ES-I3 (cell line): ENCODE data around the gene SERPINE1.
A peak's percentile ranks its signal among the peaks of the same experiment; 100 is the strongest.

Experiments
- H3K36me3 ChIP-seq: 2 replicates; pipeline ENCODE4 v1.6.1; 2013; ENCODE audit warnings: mild to moderate bottlenecking, low read length, control low read depth, moderate library complexity; ENCODE audit not compliant: insufficient read depth
- H3K4me1 ChIP-seq: 2 replicates; pipeline ENCODE4 v1.6.1; 2013; ENCODE audit warnings: mild to moderate bottlenecking, control low read depth, low read length; ENCODE audit not compliant: insufficient read depth
- H3K9ac ChIP-seq: 2 replicates; pipeline ENCODE4 v1.6.1; 2013; ENCODE audit warnings: low read depth, mild to moderate bottlenecking, low read length, moderate library complexity
- H3K9me3 ChIP-seq: 2 replicates; pipeline ENCODE4 v1.6.1; 2013; ENCODE audit warnings: mild to moderate bottlenecking, low read length, moderate library complexity; ENCODE audit not compliant: control insufficient read depth, insufficient read depth

SERPINE1 gene

DNA sequence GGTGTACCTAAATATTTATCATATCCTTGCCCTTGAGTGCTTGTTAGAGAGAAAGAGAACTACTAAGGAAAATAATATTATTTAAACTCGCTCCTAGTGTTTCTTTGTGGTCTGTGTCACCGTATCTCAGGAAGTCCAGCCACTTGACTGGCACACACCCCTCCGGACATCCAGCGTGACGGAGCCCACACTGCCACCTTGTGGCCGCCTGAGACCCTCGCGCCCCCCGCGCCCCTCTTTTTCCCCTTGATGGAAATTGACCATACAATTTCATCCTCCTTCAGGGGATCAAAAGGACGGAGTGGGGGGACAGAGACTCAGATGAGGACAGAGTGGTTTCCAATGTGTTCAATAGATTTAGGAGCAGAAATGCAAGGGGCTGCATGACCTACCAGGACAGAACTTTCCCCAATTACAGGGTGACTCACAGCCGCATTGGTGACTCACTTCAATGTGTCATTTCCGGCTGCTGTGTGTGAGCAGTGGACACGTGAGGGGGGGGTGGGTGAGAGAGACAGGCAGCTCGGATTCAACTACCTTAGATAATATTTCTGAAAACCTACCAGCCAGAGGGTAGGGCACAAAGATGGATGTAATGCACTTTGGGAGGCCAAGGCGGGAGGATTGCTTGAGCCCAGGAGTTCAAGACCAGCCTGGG lies 11.4 kb downstream of the SERPINE1 start:
- Histone ChIP-seq H3K9me3 (no peaks in the 10 kb centered on the region), H3K9ac (peak overlapping the region; percentile 29; the same call in 1 of the 2 replicates), H3K4me1 (peaks cover 17% of the 10 kb centered on the region), H3K36me3 (peaks cover 18% of the 10 kb centered on the region)

DNA sequence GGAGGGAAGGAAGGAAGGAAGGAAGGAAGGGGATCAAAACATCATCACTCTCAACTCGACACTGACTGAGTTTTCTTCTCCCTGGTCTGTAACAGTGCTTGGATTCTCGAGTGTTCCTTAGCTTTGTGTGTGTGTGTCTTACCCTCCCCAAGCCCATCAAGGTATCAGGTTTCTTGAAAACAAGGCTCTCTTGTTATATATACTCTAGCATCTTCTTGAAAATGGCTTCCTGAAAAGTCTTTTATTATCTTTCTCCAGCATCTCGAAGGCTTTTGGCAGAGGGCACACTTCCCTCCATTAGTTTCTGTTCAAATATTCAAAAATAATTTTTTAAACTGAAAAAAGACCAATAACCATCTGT lies 13.4 kb downstream of the SERPINE1 start:
- Histone ChIP-seq H3K4me1 (peaks cover 17% of the 10 kb centered on the region), H3K9me3 (no peaks in the 10 kb centered on the region), H3K36me3 (peaks cover 4% of the 10 kb centered on the region; the same call in 1 of the 2 replicates), H3K9ac (no peak overlapping the region)

DNA sequence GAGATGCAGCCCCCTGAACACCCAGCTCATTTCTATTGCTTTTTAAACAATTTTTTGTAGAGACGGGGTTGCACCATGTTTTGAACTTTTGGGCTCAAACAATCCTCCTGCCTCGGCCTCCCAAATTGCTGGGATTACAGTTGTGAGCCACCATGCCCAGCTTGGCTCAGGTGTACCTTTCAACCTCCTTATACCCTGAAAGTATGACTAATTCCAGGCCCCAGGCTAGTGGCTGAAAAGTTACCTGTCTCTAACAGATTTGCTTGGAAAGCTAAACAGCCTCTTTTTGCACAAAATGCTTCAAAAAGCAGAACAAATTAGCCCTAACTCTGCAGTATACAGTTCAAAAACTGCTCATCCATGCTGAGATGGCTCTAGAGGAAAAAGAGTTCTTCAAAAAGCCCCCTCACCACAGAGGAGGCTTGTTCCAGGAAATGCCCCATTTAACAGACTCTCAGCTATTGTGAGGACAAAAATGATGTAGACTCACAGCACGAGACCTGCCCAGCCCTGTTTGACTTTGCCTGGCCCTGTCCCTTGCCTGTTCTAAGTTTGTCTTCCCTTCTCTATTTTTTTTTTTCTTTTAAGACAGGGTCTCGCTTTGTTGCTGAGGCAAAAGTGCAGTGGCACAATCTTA lies 14.0 kb downstream of the SERPINE1 start:
- H3K9ac ChIP-seq: no peak overlapping the region
- H3K9me3 ChIP-seq: no peaks in the 10 kb centered on the region
- no peaks in the 10 kb centered on the region for H3K36me3 ChIP-seq
- peaks cover 17% of the 10 kb centered on the region for H3K4me1 ChIP-seq

DNA sequence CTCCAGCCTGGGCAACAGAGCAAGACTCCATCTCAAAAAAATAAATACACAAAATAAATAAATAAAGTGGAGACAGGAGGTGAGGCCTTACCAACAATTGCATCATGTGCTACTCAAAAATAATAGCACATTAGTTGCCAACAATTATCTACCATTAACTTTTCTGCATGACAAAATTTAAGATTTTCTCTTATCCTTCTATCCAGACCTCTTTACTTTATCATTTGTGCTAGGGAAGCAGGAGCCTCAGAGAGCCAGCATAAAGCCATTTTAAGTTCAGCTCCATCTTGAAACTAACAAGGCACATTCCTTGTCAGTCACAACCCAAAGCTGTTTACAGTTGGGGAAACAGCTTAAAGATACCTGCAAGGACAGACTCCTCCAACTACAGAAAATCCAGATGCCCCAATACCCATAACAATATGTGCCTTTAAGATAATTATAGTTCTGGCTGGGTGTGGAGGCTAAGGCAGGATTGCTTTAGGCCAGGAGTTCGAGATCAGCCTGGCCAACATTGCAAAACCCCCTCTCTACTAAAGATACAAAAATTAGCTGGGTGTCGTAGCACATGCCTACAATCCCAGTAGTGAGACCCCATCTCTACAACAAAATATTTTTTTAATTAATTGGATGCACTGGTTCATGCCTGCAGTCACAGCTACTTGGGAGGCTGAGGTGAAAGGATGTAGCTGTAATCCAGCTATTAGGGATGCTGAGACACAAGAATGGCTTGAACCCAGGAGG lies 25.2 kb downstream of the SERPINE1 start:
- Histone ChIP-seq H3K9ac (no peak overlapping the region), H3K9me3 (no peaks in the 10 kb centered on the region), H3K4me1 (peaks cover 17% of the 10 kb centered on the region), H3K36me3 (no peaks in the 10 kb centered on the region)

DNA sequence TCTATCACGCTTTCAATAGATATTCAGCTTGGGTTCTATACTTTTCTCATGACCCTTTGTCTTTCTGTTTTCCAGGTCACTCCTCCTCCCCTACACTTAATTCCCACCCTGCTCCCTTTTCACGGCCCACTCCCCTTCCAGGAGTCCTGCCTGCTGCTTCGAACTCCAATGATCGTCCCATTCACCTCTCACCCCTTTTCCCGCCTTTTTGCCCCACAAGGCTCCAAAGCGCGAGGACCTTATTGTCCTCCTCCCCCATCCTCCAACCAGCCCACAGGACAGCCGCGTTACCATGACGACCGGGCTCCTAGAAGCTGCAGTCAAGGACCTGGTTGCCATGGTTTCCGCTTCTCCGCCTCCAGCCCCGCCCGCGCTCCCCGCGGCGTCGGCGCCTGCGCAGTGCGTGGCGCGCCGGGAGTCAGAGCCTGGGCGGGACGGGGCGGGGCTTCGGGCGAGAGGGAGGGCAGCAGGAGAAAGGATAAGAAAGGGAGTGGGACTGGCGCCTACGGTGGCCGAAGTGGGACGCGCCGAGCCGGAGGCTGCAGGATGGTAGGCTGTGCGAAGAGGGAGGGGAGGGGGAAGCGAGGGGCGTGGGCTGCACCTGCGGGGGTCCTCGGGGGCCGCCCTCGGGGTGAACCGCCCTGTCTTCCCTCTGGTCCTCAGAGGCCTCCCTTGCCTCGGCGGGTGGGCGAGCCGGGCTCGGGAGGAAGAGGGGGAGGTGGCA lies 27.2 kb downstream of the SERPINE1 start, which contains the start of gene AP1S1:
Gene AP1S1 (plus strand): TSS at position 508 of the 724 bp plus-strand sequence. CDS start 39 bp downstream, at position 547.
- Histone ChIP-seq H3K9ac (peak within 1 kb of the TSS; percentile 84), H3K9me3 (no peaks in the 10 kb centered on the region), H3K4me1 (peaks cover 25% of the 10 kb centered on the region), H3K36me3 (0 out of 2 replicates have a peak, but pooled peaks cover 4% of the 10 kb centered on the region)

DNA sequence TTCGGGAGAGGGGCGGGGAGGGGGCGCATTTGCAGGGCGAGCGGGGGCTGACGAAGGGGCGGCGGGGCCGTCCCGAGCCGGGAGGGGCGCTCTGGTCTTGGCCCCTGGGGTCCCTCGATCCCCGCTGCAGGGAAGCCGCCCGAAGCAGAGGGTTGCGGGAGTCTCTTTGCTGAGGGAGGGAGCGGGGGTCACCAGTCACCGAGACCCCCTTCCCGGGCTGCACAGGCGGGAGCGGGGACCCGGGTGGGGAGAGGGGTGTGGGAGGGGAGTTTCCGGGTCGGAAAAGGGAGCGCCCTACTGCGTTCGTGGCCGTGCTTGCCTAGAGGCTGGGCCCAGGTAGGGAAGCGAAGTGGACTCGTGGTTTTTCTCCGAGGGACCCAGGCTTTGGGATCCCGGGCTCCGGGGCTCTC lies 27.8 kb downstream of the SERPINE1 start:
- H3K4me1 ChIP-seq: peaks cover 28% of the 10 kb centered on the region
- H3K36me3 ChIP-seq: 0 out of 2 replicates have a peak, but pooled peaks cover 4% of the 10 kb centered on the region
- no peaks in the 10 kb centered on the region for H3K9me3 ChIP-seq
- peak overlapping the region; percentile 84 for H3K9ac ChIP-seq

DNA sequence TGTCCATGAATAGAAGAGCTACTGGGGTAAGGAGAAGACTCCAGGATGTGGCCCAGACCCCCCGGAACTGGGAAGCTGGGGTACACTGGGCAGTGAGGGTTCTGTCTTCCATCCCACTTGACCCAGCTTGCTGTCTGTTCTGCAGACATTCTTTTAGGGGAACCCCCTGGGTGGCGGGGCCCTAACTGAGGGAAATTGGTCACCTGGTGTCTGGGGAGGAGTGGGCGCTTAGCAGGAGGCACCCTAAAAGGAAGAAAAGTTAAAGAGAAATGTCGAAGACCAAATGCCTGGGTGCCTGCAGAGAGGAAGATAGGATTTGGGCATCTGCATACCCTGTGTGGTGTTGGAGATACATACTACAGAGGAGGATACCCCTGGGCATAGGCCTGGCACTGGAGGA lies 28.4 kb downstream of the SERPINE1 start:
- Histone ChIP-seq H3K9ac (peak overlapping the region; percentile 84), H3K4me1 (peaks cover 34% of the 10 kb centered on the region), H3K36me3 (0 out of 2 replicates have a peak, but pooled peaks cover 4% of the 10 kb centered on the region)

DNA sequence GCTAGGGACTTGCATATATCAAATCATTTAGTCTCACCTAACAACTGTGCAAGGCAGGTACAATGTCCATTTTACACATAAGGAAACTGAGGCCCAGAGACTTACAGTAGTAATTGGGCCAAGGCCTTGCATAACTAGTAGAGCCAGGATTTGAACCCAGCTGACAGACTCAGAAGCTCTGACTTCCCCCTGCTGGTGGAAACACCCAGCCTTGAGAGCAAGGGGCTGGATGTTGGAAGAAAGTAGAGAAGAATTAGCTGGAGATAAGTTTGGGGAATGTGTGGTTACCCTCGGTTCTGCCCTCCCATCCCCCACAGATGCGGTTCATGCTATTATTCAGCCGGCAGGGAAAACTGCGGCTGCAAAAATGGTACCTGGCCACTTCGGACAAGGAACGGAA lies 29.4 kb downstream of the SERPINE1 start:
- no peak overlapping the region for H3K9ac ChIP-seq
- H3K36me3 ChIP-seq: 0 out of 2 replicates have a peak, but pooled peaks cover 4% of the 10 kb centered on the region
- peaks cover 42% of the 10 kb centered on the region for H3K4me1 ChIP-seq
- no peaks in the 10 kb centered on the region for H3K9me3 ChIP-seq

More for the DNA sequence above, 28.4 kb downstream of the SERPINE1 start:
- H3K9me3 ChIP-seq: no peaks in the 10 kb centered on the region

DNA sequence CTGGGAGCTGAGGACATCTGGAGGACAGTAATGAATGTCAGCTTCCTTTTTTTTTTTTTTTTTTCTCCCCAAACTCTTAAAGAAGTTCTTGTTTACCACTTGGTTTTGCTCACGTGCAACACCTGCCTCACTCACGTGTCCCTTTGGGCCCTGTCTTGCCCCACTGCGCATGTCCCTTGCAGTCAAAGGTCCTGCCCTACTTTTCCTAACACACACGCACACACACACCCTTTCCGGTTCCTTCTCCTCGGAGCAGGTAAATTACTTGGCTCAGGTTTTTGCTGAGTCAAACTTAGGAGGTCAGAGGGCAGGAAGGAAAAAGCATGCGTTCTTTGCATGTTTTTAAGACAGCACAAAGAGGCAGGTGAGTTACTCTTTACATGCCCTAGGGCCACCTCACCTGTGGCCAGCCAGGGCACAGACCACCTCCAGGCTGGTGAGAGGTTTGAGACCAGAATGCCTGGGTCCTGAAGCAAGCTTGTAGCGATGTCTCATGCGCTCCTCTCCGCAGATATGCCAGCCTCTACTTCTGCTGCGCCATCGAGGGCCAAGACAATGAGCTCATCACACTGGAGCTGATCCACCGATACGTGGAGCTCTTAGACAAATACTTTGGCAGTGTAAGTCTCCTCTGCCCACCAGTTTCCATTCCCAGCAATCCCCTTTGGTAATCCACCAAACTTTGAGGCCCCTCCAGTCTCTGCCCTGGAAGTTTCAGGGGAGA lies 30.1 kb downstream of the SERPINE1 start:
- no peak overlapping the region for H3K9ac ChIP-seq
- no peaks in the 10 kb centered on the region for H3K9me3 ChIP-seq
- H3K36me3 ChIP-seq: 0 out of 2 replicates have a peak, but pooled peaks cover 4% of the 10 kb centered on the region
- peaks cover 46% of the 10 kb centered on the region for H3K4me1 ChIP-seq

DNA sequence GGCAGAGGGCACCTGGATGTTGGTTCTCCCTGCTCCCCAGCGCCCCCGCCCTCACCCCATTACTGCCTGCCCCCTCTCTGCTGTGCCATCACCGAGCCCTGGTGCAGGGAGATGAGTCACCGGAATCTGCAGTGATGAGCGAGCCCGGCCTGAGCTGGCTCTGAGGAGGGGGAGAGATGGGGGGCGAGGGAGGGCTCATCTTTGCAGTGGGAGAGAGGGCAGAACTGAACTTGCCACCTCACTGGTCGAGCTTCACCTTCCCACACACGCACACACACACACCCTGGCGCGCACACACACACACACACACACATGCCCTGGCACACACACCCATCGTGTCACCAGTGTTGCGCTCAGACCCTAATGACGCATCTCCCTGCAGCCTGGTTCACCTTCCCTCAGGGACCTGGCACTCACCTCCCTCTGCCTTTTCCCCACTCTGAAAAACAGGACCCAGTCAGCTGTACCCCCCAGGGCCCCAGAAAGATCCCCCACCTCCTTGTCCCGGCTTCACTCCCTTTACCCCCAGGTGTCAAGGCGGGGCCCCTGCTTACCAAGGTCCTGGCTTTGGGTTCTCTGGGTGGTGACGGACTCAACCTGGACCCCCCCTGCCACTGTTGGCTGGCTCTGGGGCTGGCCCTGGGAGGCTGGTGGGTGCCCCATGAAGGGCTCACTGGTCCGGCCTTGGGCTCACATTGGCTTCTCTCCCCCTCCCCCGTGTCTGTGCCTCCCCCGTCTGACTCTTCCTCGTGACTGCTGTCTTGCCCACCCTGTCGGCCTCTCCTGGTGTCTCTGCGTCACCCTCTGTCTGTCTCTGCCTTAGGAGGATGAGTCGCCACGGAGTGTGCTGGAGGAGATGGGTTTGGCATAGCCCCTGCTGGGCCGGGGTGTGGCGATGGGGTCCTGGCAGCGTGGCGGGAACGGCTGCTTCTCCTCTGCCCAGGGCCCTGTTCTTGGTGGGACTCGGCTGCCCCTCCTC lies 33.1 kb downstream of the SERPINE1 start:
- H3K9me3 ChIP-seq: no peaks in the 10 kb centered on the region
- peak overlapping the region; percentile 25; the same call in 1 of the 2 replicates for H3K9ac ChIP-seq
- peaks cover 46% of the 10 kb centered on the region for H3K4me1 ChIP-seq
- 0 out of 2 replicates have a peak, but pooled peaks cover 4% of the 10 kb centered on the region for H3K36me3 ChIP-seq

DNA sequence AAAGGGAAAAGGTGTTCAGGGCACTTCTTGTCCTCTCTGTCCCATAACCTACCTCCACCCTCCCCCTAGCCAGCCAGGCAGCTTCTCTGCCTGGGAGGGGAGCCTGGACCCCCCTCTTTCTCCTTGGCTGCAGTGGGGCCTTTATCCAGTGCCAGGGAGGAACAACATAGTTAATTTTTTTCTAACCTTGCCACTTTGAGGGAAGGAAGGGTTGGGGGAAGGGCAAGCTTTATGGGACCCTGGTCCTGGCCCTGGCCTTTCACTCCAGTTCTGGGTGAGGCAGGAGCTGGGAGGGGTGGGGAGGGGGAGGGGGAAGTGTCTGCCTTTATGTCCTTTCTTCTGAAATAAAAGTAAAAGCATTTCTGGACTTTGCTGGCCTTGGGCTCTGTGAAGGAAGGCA lies 34.0 kb downstream of the SERPINE1 start:
- Histone ChIP-seq H3K4me1 (peaks cover 38% of the 10 kb centered on the region), H3K36me3 (0 out of 2 replicates have a peak, but pooled peaks cover 4% of the 10 kb centered on the region), H3K9me3 (no peaks in the 10 kb centered on the region), H3K9ac (no peak overlapping the region)

DNA sequence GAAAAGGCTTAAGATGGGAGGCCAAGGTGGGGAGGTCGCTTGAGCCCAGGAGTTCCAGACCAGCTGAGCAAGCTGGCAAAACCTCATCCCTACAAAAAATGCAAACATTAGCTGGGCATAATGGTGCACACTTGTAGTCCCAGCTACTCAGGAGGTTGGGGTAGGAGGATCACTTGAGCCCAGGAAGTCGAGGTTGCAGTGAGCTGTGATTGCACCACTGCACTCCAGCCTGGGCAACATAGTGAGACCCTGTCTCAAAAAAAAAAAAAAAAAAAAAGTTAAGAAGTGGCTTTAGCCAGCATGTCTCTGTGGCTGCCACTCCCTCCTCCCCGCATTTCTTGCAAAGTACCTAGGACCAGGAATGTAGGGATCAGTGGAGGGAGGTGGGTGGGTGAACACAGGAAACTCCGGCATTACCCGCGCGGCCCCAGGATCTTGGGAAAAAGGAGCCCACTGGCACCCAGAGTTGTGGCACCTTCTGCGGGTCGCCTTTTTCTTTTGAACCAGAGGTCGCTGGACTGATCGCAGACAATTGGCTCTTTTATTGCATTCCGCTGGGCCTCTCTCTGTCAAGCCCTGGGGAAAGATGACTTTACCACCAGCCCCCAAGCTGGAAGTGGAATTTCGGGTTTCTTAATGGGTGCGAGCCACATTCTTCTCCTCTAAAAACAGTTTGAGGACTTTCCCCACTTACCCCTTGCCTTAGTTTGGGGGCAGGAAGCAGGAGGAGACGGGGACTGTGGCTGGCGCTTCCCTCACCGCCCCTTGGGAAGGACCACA lies 35.0 kb downstream of the SERPINE1 start:
- Histone ChIP-seq H3K9ac (peak overlapping the region; percentile 60), H3K9me3 (no peaks in the 10 kb centered on the region), H3K4me1 (peaks cover 31% of the 10 kb centered on the region)

More for the DNA sequence above, 35.0 kb downstream of the SERPINE1 start:
- 0 out of 2 replicates have a peak, but pooled peaks cover 4% of the 10 kb centered on the region for H3K36me3 ChIP-seq
